CD1c-positive myeloid dendritic cell (primary cell): Measurements from ENCODE around the gene CRKL.

Source experiments
- DNase-seq: peaks from one replicate; pipeline ENCODE4 v3.0.0-alpha.2; 2016; ENCODE audit errors: extremely low spot score

The CRKL gene

GRCh38 chr22:20983081-20983771 lies 66.0 kb downstream of the CRKL start:
- DNase-seq = no peak

GRCh38 chr22:20985720-20986119 lies 68.5 kb downstream of the CRKL start:
- no peak for DNase-seq

DNA sequence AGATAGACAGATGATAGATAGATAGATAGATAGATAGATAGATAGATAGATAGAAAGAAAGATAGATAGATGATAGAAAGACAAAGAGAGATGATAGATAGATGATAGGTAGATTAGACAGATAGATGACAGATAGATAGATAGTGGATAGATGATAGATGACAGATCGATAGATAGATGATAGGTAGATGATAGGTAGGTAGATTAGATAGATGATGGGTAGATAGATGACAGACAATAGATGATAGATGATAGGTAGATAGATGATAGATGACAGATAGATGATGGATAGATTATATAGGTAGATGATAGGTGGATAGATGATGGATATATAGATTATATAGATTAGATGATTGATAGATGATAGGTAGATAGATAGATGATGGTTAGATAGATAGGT lies 69.2 kb downstream of the CRKL start:
- DNase-seq = no peak

DNA sequence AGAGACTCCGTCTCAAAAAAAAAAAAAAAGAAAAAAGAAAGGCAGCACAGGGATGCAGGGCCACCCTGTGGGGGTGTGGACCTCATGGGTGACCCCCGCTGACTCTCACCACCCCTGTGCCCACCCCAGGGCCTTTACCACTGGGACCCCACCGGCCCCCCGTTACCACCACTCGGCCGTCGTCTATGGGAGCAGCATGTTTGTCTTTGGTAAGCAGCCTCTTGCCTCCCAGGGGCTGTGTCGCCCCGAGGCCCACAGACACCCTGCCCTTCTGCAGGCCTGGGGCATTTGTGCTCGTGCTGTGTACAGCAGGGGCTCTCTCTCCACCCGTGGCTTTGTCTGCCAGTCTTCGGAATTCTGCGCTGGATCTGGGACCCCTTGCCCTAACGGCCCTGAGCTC lies 70.2 kb downstream of the CRKL start:
- DNase-seq = no peak

DNA sequence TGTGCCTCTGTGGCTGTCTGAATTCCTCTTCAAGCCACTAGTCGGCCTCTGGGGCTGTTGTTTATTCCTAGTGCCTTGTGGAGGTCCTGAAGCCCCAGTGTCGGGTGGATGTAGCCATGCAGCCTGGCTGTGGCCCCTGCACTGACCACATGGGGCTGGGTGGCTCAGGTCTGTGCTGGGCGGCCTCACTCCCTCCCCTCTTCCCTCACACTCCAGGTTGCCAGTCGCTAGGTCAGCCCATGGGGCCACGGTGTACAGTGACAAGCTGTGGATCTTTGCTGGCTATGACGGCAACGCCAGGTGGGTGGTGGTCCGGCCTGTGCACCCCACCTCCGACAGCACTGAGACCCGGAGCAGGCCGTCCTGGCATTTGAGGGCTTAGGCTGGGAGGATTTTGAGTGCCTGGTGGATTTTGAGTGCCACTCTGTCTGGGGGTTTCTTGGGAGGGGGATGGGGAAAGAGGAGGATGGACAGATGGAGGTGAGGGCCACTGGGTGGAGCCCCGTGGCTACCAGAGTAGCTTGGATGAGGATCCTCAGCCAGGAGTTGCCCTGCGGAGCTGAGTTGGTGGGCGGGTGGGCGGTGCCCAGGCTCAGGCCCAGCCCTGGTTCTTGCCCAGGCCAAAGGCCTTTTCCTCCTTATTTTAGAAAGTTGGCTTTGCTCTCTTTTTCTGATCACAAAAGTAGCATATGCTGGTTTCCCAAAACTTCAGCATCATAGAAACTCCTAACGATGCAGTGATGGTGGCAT lies 71.5 kb downstream of the CRKL start:
- DNase-seq = no peak

- no peak for DNase-seq
These were observed 72.3 kb downstream of the CRKL start for GRCh38 chr22:20989323-20990138.

DNA sequence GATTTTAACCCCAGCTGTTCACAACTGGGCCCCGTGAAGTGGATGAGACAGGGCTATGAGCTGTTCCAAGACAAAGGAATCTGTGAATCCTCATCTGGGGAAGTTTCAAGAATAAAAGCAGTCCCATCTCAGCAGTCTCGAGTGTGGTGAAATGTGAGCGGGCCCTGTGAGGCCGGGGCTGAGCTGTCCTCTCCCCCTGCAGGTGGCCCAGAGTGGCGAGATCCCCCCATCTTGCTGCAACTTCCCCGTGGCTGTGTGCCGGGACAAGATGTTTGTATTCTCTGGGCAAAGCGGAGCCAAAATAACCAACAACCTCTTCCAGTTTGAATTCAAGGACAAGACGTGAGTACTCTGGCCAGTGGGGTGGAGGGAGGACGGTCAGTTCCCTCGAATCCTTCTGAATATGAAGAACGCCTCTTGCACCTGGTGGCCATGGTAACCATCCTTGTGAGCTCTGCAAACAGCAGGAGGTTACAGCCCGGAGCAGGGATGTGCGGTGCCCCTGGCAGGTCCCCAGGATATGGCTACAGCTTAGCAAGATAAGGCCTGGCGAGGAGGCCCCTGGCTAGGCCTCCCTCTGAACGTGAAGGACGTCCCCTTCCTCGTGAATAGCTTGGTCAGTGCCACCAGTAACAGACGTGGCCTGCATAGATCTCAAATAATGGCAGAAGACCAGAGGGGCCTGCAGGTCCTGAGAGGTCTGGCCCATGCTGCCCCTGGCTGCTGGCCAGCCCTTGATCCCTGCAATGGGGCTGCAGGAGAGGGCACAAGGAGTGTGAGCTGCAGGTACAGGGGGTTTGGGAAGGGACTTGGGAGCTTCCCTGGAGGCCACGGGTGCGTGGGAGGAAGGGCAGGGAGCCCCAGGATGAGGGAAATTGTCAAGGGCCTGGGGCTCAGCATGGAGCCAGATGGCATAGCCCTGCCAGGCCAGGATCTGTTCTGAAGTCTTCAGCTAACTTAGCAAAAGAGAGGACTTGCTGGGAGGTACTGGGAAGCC lies 73.3 kb downstream of the CRKL start:
- no peak for DNase-seq

DNA sequence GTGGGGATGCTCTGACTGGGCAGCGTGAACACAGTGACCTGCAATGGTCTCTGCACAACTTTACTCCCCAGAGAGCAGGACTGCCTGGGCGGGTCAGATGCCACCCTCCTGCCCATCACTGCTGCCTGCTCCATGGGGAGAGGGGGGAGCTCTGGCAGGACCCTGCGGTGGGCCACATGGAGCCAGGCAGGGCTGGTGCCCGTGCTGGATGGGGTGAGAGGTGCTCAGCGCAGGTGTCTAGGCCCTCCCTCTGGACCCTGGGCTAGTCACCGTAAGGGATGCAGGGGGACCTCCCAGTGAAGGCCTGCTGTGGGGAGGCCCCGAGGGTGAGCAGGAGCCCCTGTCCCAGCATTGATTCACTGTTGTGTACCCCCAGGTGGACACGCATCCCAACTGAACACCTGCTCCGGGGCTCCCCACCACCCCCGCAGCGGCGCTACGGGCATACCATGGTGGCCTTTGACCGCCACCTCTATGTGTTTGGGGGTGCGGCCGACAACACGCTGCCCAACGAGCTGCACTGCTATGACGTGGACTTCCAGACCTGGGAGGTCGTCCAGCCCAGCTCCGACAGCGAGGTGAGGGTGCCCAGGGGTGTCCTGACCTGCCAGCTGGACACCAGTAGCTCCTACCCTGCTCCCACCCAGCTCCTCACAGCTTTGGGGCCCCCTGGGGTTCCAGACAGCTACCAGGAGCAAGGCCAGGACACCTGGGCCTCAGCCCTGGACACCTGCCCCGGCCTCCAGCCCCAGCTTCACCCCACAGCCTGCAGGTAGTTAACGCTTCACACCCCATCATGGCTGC lies 74.2 kb downstream of the CRKL start:
- DNase-seq = no peak

GRCh38 chr22:20992056-20992442 lies 74.8 kb downstream of the CRKL start:
- no peak for DNase-seq

GRCh38 chr22:20992456-20993303 lies 75.5 kb downstream of the CRKL start:
- no peak for DNase-seq

- DNase-seq = no peak
These were observed 76.3 kb downstream of the CRKL start for GRCh38 chr22:20993304-20994127.

GRCh38 chr22:20994128-20994901 lies 77.1 kb downstream of the CRKL start:
- no peak for DNase-seq

- DNase-seq = no peak
These were observed 77.7 kb downstream of the CRKL start for GRCh38 chr22:20994902-20995241.

- no peak for DNase-seq
These were observed 78.3 kb downstream of the CRKL start for GRCh38 chr22:20995329-20996030.

- DNase-seq = no peak
These were observed 78.8 kb downstream of the CRKL start for GRCh38 chr22:20996031-20996410.

DNA sequence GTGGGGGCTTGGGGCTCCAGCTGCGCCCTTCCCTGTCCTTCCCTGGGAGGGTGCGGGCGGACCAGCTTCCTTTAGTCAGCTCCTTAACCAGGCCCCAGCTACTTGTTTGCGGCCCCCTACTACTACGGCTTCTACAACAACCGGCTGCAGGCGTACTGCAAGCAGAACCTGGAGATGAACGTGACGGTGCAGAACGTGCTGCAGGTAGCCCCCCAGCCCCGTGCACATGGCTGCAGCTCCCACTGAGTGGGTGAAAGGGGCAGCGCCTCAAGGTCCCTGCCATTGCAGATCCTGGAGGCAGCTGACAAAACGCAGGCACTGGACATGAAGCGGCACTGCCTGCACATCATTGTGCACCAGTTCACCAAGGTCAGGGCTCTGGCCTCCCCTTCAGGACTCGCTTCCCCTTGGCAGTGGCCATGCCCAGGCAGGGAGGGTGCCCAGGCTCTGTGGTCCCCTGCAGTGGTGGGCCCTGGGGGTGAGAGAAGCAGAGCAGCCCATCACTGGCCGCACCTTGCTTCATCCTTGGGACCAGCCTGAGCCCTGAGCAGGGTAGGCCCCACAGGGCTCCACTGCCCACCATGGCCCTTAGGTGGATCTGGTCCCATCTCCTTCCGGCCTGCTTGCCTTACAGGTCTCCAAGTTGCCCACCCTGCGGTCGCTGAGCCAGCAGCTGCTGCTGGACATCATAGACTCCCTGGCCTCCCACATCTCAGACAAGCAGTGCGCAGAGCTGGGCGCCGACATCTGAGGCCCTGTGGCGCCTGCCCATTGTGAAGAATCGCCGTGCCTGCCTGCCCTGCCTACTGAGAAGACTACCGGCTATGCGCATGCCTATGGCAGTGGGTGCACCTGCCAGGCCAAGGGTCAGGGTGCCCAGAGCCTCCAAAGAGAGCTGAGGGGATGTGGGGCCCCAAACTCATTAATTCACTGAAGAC lies 79.7 kb downstream of the CRKL start:
- DNase-seq = no peak
